ENCODE data around the gene VIPR2. TPM values are rescaled to one million over a fixed set of nuclear protein-coding genes. Genes with fewer than 3 reads are reported as not detected.

VIPR2 gene
- total and polyA plus RNA-seq, 4 donors, result 6.0 to 11.3 (median 8.4) TPM

DNA sequence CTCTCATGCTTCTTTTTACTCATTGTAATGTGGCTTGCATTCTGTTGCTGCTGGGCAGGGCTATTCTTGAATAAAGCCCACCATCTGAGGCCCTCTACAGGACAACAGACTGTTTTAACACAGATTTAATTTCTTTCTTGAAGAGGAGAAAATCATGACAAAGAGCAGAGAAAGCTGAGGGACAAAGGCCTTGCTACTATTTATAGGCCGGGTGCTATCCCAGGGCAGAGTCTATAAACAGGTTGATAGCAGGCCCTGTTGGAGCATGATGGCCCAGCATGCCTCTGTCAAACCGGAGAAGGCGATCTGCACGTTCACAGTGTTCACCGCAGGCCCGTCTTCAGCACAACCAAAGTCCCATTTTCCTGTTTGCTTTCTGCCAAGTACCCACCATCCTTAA lies 3.0 kb downstream of the VIPR2 start:
- peaks cover 7% of the 10 kb centered on the region for H3K36me3 ChIP-seq (ENCODE audit: control insufficient read depth, insufficient read depth, low read length)
- WGBS (ENCODE audit: insufficient coverage), result 79% methylated on average over 6 of the region's 6 CpGs
- H3K9me3 ChIP-seq (ENCODE audit: control insufficient read depth, insufficient read depth, low read length), result no peaks in the 10 kb centered on the region
- peaks cover 31% of the 10 kb centered on the region for H3K4me1 ChIP-seq (ENCODE audit: control insufficient read depth, insufficient read depth, low read length)
- H3K27ac ChIP-seq (ENCODE audit: low read depth, low read length), result no peak overlapping the region
- DNase-seq (ENCODE audit: low read depth in 4 of 6, low spot score in 6 of 6), result peak in 2 of 6 donors; percentile 26 to 78
- H3K4me3 ChIP-seq (ENCODE audit: low read depth, low read length), result no peak overlapping the region
- peaks cover 32% of the 10 kb centered on the region for H3K27me3 ChIP-seq (ENCODE audit: control insufficient read depth, insufficient read depth, low read length)

DNA sequence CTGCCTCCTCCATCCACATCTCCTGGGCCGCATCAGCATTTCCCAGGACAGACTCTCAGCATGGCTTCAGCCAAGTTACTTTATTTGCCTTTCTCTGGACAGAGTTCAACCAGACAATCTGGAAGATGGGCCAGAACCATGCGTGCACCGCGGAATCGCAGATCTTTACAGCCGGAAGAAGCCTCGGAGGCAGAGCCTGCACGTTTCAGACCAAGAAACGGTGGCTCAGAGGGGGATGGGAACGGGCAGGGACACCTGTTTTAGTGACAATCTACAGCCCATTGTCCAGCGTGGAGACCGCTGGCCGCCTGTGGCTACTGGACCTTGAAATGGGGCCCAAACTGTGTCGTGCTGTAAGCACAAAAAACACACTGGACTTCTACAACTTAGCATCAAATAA lies 3.5 kb downstream of the VIPR2 start:
- H3K27me3 ChIP-seq (ENCODE audit: control insufficient read depth, insufficient read depth, low read length), result peaks cover 32% of the 10 kb centered on the region
- H3K9me3 ChIP-seq (ENCODE audit: control insufficient read depth, insufficient read depth, low read length), result no peaks in the 10 kb centered on the region
- no peak for DNase-seq (ENCODE audit: low read depth in 4 of 6, low spot score in 6 of 6)
- 63% methylated on average over 10 of the region's 14 CpGs for WGBS (ENCODE audit: insufficient coverage)
- H3K27ac ChIP-seq (ENCODE audit: low read depth, low read length), result no peak overlapping the region
- H3K4me3 ChIP-seq (ENCODE audit: low read depth, low read length), result no peak overlapping the region
- H3K36me3 ChIP-seq (ENCODE audit: control insufficient read depth, insufficient read depth, low read length), result peaks cover 7% of the 10 kb centered on the region
- peaks cover 31% of the 10 kb centered on the region for H3K4me1 ChIP-seq (ENCODE audit: control insufficient read depth, insufficient read depth, low read length)

GRCh38 chr7:159140170-159140910 lies 4.3 kb downstream of the VIPR2 start:
- no peak for DNase-seq (ENCODE audit: low read depth in 4 of 6, low spot score in 6 of 6)
- peaks cover 7% of the 10 kb centered on the region for H3K36me3 ChIP-seq (ENCODE audit: control insufficient read depth, insufficient read depth, low read length)
- H3K4me3 ChIP-seq (ENCODE audit: low read depth, low read length), result no peak overlapping the region
- WGBS (ENCODE audit: insufficient coverage), result 95% methylated on average over 20 of the region's 23 CpGs
- no peak overlapping the region for H3K27ac ChIP-seq (ENCODE audit: low read depth, low read length)
- H3K4me1 ChIP-seq (ENCODE audit: control insufficient read depth, insufficient read depth, low read length), result peaks cover 29% of the 10 kb centered on the region
- H3K27me3 ChIP-seq (ENCODE audit: control insufficient read depth, insufficient read depth, low read length), result peaks cover 31% of the 10 kb centered on the region
- H3K9me3 ChIP-seq (ENCODE audit: control insufficient read depth, insufficient read depth, low read length), result no peaks in the 10 kb centered on the region

- peaks cover 27% of the 10 kb centered on the region for H3K27me3 ChIP-seq (ENCODE audit: control insufficient read depth, insufficient read depth, low read length)
- H3K4me1 ChIP-seq (ENCODE audit: control insufficient read depth, insufficient read depth, low read length), result peaks cover 24% of the 10 kb centered on the region
- no peak overlapping the region for H3K27ac ChIP-seq (ENCODE audit: low read depth, low read length)
- 96% methylated on average over 4 of the region's 10 CpGs for WGBS (ENCODE audit: insufficient coverage)
- no peak overlapping the region for H3K4me3 ChIP-seq (ENCODE audit: low read depth, low read length)
- peaks cover 7% of the 10 kb centered on the region for H3K36me3 ChIP-seq (ENCODE audit: control insufficient read depth, insufficient read depth, low read length)
- H3K9me3 ChIP-seq (ENCODE audit: control insufficient read depth, insufficient read depth, low read length), result no peaks in the 10 kb centered on the region
- DNase-seq (ENCODE audit: low read depth in 4 of 6, low spot score in 6 of 6), result no peak
Measured at GRCh38 chr7:159139639-159140038, 5.0 kb downstream of the VIPR2 start.

- H3K27me3 ChIP-seq (ENCODE audit: control insufficient read depth, insufficient read depth, low read length), result peaks cover 24% of the 10 kb centered on the region
- peaks cover 21% of the 10 kb centered on the region for H3K4me1 ChIP-seq (ENCODE audit: control insufficient read depth, insufficient read depth, low read length)
- peaks cover 7% of the 10 kb centered on the region for H3K36me3 ChIP-seq (ENCODE audit: control insufficient read depth, insufficient read depth, low read length)
- H3K4me3 ChIP-seq (ENCODE audit: low read depth, low read length), result no peak overlapping the region
- H3K9me3 ChIP-seq (ENCODE audit: control insufficient read depth, insufficient read depth, low read length), result no peaks in the 10 kb centered on the region
- 87% methylated on average over 9 of the region's 10 CpGs for WGBS (ENCODE audit: insufficient coverage)
- H3K27ac ChIP-seq (ENCODE audit: low read depth, low read length), result no peak overlapping the region
- no peak for DNase-seq (ENCODE audit: low read depth in 4 of 6, low spot score in 6 of 6)
Measured at GRCh38 chr7:159139202-159139601, 5.5 kb downstream of the VIPR2 start.

DNA sequence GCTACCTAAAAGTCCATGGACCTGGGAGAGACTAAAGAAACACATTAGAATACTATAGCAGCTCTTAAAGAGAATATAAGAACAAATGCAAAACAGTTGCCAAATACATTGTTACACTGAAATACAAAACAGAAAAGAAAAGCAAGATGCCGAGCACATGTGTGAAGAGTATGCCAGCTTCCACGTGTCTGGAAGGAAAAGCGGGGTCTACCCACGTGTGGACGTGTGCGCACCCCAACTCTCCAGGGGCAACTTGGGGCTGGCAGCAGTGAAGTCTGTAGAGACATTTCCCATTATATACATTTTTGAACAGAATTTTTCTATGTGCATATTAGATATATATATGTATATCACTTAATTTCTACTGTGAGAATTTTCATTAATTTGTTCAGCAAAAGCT lies 6.2 kb downstream of the VIPR2 start:
- H3K27ac ChIP-seq (ENCODE audit: low read depth, low read length), result no peak overlapping the region
- WGBS (ENCODE audit: insufficient coverage), result 100% methylated on average over 2 of the region's 6 CpGs
- H3K4me3 ChIP-seq (ENCODE audit: low read depth, low read length), result no peak overlapping the region
- H3K9me3 ChIP-seq (ENCODE audit: control insufficient read depth, insufficient read depth, low read length), result no peaks in the 10 kb centered on the region
- DNase-seq (ENCODE audit: low read depth in 4 of 6, low spot score in 6 of 6), result no peak
- H3K4me1 ChIP-seq (ENCODE audit: control insufficient read depth, insufficient read depth, low read length), result peaks cover 14% of the 10 kb centered on the region
- peaks cover 17% of the 10 kb centered on the region for H3K27me3 ChIP-seq (ENCODE audit: control insufficient read depth, insufficient read depth, low read length)
- peaks cover 7% of the 10 kb centered on the region for H3K36me3 ChIP-seq (ENCODE audit: control insufficient read depth, insufficient read depth, low read length)

DNA sequence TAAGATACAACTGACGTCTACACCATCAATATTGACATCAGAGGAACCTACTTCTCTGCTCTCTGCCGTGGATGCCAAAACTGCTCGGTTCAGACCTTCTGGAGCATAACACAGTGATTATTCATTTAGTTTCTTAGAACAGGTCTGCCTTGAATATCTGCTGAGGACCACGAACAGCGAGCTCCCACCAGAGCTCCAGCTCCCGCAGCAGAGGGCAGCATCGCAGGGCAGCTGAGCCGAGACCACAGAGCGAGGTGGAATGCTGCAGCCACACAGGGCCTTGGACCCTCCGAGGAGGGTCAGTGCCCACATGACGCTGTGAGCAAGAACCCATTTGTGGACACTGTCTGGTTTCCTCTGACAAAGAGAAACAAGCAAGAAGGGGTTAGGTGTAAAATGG lies 6.8 kb downstream of the VIPR2 start:
- Histone ChIP-seq H3K4me3 (ENCODE audit: low read depth, low read length) (no peak overlapping the region), H3K9me3 (ENCODE audit: control insufficient read depth, insufficient read depth, low read length) (no peaks in the 10 kb centered on the region), H3K4me1 (ENCODE audit: control insufficient read depth, insufficient read depth, low read length) (peaks cover 10% of the 10 kb centered on the region), H3K27me3 (ENCODE audit: control insufficient read depth, insufficient read depth, low read length) (peaks cover 11% of the 10 kb centered on the region), H3K36me3 (ENCODE audit: control insufficient read depth, insufficient read depth, low read length) (peaks cover 7% of the 10 kb centered on the region), H3K27ac (ENCODE audit: low read depth, low read length) (no peak overlapping the region)
- DNase-seq (ENCODE audit: low read depth in 4 of 6, low spot score in 6 of 6), result no peak
- 98% methylated on average over 9 of the region's 11 CpGs for WGBS (ENCODE audit: insufficient coverage)

DNA sequence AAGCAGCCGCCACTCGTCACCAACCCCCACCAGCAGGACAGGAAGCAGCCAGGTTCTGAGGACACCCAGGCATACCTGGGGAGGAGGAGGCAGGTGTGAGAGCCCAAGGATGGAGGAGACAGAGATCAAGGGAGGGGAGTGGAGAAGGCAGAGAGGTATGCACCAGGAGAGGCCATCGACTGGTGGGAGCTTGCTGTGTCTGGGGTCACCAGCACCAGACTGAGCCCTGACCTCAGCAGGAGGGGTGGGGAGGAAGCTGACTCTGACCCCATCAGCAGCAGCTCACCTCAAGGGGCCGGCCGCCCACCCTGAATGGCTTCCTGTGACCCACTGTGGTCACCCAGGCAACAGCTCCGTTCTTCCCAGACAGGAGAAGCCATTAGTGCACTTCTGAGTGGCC lies 7.8 kb downstream of the VIPR2 start:
- H3K4me1 ChIP-seq (ENCODE audit: control insufficient read depth, insufficient read depth, low read length), result peaks cover 7% of the 10 kb centered on the region
- H3K36me3 ChIP-seq (ENCODE audit: control insufficient read depth, insufficient read depth, low read length), result peaks cover 7% of the 10 kb centered on the region
- H3K27me3 ChIP-seq (ENCODE audit: control insufficient read depth, insufficient read depth, low read length), result peaks cover 2% of the 10 kb centered on the region
- WGBS (ENCODE audit: insufficient coverage), result 80% methylated on average over 3 of the region's 6 CpGs
- H3K27ac ChIP-seq (ENCODE audit: low read depth, low read length), result no peak overlapping the region
- H3K4me3 ChIP-seq (ENCODE audit: low read depth, low read length), result no peak overlapping the region
- no peaks in the 10 kb centered on the region for H3K9me3 ChIP-seq (ENCODE audit: control insufficient read depth, insufficient read depth, low read length)
- no peak for DNase-seq (ENCODE audit: low read depth in 4 of 6, low spot score in 6 of 6)

DNA sequence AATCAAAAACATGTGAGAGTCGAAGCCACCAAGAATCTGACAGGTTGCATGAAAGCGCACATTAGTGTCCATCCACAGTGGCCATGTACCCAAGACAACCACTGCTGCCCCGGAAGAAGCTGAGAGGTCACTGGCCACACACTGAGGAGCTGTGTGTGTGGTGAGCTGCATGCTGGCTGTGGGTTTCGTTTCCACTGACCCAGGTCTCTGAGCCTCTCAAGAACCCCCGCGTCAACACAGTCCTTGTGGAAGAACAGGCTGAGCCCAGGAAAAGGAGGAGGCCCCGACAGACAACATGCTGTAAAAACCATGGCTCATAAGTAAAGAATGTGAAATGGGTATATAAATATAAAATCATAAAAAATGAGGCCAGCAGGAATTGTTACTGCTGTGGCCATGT lies 8.2 kb downstream of the VIPR2 start:
- H3K27me3 ChIP-seq (ENCODE audit: control insufficient read depth, insufficient read depth, low read length), result peaks cover 2% of the 10 kb centered on the region
- H3K36me3 ChIP-seq (ENCODE audit: control insufficient read depth, insufficient read depth, low read length), result peaks cover 7% of the 10 kb centered on the region
- no peak overlapping the region for H3K4me3 ChIP-seq (ENCODE audit: low read depth, low read length)
- peaks cover 5% of the 10 kb centered on the region for H3K4me1 ChIP-seq (ENCODE audit: control insufficient read depth, insufficient read depth, low read length)
- no peaks in the 10 kb centered on the region for H3K9me3 ChIP-seq (ENCODE audit: control insufficient read depth, insufficient read depth, low read length)
- no peak for DNase-seq (ENCODE audit: low read depth in 4 of 6, low spot score in 6 of 6)
- WGBS (ENCODE audit: insufficient coverage), result 87% methylated on average over 3 of the region's 7 CpGs
- no peak overlapping the region for H3K27ac ChIP-seq (ENCODE audit: low read depth, low read length)

DNA sequence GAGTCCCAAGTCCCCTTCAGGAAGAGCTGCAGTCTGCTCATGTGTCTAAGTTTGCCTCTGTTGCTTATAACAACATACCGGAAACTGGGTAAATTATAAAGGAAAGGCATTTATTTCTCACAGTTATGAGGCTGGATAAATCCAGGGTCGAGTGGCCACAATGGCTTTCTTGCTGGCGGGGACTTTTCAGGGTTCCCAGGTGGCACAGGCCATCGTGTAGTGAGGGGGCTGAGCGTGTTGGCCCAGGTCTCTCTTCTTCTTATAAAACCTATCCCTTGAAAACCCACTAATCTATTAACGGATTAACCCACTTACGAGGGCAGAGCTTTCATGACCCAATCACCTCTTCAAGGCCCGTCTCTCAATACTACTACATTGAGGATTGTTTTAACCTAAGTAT lies 8.7 kb downstream of the VIPR2 start:
- H3K27me3 ChIP-seq (ENCODE audit: control insufficient read depth, insufficient read depth, low read length), result no peaks in the 10 kb centered on the region
- H3K9me3 ChIP-seq (ENCODE audit: control insufficient read depth, insufficient read depth, low read length), result no peaks in the 10 kb centered on the region
- WGBS (ENCODE audit: insufficient coverage), result 91% methylated on average over 4 of the region's 8 CpGs
- H3K36me3 ChIP-seq (ENCODE audit: control insufficient read depth, insufficient read depth, low read length), result peaks cover 7% of the 10 kb centered on the region
- no peak overlapping the region for H3K4me3 ChIP-seq (ENCODE audit: low read depth, low read length)
- H3K4me1 ChIP-seq (ENCODE audit: control insufficient read depth, insufficient read depth, low read length), result peaks cover 1% of the 10 kb centered on the region
- DNase-seq (ENCODE audit: low read depth in 4 of 6, low spot score in 6 of 6), result no peak
- no peak overlapping the region for H3K27ac ChIP-seq (ENCODE audit: low read depth, low read length)
